HuH-7 (cell line): ENCODE results near the gene MRPL12.
"Not testable (repeated sequence)": the region's sequence is repeated elsewhere in the genome, so short reads cannot be mapped to it uniquely, and the experiment has no call there.

ENCODE experiments used
- DNase-seq: peaks from one replicate; pipeline ENCODE4 v3.0.0; 2011; ENCODE audit warnings: low spot score

The MRPL12 gene

DNA sequence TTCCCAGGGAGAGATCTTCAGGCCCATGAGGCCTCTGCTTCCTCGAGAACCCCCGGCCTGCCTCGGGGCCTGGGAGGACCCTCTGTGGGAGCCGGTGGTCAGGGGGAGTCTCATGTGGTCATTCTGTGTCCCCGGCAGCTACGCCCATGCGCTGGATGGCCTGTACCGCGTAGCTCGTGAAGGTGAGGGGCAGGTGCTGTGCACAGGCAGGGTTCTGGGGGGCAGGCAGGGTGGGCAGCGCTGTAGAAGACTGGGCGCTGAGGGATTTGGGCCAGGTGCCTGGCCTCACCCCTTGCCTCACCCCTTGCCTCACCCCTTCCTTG is 13.5 kb downstream of the MRPL12 start:
- no peak for DNase-seq

DNA sequence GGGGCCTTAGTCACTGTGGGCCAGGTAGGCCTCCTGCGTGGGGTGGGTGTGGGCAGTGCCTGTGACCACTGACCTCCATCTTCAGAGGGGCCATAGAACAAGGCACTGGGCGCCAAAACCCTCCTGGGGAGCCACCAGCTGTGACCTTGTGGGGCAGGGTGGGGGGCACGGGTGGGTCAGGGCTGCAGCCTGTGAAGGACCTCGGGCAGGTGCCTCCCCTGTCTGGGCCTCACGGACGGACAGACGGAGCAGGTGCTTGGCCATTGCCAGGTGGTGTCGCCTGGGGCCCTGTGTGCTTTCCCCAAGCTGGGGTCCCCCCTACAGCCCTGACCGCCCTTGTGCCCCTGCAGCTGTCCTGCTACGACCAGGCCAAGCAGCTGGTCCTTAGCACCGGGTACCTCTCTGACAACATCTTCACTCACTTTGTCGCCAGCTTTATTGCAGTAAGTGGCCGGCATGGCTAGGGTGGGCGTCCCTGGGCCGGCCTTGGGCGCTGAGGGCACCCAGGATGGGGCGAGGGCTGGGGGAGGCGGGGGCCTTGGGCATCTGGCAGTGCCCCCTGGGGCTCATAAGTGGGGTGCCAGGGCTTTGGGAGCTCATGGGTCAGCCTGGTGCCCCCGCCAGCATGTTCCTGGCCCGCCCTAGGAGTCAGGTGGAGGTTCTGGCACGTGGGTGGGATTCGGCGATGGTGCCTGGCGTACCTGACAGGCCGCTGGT is 14.0 kb downstream of the MRPL12 start:
- no peak for DNase-seq

DNA sequence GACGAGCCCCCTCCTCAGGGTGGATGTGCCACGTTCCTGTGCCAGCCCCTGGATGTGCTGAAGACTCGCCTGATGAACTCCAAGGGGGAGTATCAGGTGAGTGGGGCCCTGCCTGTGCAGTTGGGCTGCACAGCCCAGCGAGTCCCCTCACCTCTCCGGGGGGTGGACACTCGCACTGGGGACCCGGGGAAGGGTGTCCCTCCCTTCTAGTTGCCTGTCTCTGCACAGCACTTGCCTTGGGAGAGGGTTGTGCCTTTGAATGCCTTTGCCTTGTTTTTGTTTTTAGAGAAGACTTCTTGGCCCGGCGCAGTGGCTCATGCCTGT is 14.6 kb downstream of the MRPL12 start:
- DNase-seq: no peak

DNA sequence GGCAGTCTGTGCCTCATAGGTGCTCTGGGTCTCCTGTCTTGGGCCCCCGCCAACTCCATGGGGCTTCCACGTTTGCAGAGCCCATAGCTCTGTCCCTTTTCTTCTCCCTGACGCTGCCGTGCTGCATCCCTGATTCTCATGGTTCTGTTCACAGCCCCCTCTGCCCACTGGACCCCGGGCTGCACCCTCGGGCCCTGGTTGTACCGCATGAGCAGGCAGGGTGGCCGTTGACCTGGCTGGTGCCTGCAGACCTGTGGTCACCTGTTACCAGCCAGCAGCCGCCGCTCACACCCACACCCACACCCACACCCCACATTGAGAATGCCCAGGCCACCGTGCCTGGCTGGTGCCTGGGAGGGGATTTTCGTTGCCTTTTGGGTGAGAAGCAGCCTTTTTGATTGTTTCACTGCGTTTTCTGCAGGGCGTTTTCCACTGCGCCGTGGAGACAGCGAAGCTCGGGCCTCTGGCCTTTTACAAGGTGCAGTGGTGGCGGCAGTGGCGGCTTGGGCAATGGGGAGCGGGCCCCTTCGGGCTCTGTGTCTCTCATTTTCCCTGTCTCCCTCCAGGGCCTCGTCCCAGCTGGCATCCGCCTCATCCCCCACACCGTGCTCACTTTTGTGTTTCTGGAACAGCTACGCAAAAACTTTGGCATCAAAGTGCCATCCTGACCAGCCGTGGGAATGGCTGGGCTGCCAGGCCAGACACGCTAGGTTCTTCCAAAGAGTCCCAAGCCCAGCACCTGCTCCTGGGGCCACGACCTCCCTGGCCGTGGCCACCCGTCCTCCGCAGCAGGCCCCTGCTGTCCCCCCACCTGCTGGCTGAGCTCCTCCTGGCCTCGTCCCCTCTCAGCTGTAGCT is 16.5 kb downstream of the MRPL12 start:
- no peak for DNase-seq

DNA sequence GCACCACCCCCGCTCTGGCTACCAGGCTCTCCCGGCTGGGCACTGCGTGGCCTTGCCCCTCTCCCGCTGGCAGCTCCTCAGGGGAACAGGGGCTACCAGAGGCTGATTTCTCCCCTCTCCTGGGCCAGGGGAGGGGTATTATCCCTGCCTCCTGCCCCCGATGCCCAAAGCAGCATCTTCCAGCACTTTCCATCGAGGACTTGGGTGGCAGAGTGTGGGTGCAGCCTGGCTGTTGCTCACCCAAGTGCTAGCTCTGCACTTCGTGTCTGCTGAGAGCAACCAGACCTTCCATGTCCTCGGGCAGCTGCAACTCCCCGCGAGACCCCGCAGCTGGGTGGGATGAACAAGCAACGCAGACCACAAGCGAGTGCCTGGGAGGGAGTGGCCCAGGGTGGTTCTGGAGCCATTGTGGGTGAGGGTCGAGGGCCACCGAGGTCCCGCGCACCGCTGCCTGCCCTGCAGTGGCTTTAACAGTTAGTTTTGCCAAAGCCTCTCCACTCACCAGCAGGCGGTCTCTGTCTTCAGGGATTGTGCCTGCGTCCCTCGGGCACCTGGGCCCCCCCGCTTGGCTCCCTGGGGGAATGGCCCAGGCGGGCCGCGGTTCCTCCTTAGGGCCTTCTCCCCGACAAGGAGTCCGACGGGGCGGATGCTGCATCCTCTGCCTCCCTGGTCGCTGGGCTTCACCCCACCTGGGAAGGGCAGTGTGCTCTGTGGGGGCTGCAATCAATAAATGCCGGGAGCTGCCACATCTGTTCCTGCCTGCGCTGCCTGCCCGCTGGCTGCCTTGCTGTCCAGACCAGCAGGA is 17.3 kb downstream of the MRPL12 start:
- no peak for DNase-seq

DNA sequence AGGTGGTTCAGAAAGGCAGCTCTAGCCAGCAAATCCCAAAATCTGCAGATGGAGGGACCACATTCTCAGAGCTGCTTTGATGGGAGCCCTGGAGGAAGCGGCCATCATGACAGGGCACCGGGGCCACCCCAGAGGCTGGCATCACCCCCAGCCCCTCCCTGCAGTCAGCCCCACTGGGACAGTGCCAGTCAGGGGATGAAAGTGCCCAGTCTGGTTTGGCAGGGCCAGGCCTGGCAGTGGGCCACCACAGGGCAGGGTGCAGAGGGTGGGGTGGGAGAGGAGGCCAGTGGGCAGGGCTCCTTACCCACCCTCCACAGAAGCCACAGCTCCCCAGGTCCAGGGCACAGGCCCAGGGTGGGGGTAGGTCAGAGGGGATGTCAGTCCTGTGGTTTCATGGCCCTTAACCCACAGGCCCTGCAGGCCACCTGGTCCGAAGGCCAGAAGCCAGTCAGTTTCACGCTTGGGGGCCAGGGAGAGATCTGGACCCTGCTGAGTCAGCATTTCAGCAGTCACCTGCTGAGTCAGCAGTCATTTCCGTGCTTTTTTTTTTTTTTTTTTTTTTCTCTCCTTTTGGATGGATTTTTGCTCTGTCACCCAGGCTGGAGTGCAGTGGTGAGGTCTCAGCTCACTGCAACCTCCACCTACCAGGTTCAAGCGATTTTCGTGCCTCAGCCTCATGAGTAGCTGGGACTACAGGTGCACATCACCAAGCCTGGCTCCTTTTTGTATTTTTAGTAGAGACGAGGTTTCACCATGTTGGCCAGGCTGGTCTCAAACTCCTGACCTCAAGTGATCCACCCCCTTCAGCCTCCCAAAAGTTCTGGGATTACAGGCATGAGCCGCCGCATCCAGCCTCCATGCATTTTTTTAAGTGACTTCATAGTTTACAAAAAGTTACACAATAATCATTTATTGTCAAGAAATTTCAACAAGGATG is 19.3 kb downstream of the MRPL12 start:
- no peak for DNase-seq

DNA sequence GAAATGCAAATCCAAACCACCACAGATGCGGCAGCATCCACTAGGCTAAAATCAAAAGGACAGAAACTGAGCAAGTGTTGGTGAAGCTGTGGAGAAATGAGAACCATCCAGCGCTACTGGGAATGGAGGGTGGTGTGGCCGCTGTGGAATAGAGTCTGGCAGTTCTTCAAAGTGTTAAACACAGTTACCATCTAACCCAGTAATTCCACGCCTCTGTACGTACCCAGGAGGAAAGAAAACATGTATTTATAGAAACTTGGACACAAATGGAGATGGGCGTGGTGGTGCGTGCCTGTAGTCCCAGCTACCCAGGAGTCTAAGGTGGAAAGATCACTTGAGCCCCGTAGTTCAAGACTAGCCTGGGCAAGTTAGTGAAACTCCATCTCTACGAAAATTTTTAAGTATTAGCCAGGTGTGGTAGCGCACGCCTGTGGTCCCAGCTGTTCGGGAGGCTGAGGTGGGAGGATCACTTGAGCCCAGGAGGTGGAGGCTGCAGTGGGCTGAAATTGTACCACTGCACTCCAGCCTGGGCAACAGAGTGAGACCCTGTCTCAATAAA is 20.6 kb downstream of the MRPL12 start:
- DNase-seq: no peak

DNA sequence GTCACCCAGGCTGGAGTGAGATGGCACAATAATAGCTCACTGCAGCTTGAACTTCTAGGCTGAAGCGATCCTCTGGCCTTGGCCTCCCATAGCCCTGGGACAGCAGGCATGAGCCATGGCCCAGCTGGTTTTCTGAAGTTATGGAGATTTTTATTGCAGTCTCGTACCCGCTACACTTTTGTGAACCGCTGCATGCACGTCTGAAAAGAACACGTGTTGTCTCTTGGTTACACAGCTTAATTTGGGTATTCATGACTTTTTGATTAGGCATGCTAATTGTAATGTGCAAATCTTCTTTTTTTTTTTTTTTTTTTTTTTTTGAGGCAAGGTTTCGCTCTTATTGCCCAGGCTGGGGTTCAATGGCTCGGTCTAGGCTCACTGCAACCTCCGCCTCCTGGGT is 22.3 kb downstream of the MRPL12 start:
- DNase-seq: no peak

DNA sequence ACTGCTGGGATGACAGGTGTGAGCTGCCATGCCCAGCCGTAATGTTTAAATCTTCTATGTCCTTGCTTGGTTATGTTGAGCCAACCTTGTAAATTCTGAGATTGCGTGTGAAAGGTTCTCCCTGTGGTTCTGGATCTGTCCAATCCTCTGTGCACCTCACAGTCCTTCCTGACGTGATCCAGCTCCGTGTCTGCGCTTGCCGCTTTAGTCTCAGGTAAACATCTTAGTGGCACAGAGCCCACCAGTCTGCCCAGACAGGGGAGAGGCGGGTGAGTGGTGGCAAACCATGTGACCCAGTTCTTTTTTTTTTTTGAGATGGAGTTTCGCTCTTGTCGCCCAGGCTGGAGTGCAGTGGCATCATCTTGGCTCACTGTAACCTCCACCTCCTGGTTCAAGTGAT is 22.8 kb downstream of the MRPL12 start:
- DNase-seq: no peak

DNA sequence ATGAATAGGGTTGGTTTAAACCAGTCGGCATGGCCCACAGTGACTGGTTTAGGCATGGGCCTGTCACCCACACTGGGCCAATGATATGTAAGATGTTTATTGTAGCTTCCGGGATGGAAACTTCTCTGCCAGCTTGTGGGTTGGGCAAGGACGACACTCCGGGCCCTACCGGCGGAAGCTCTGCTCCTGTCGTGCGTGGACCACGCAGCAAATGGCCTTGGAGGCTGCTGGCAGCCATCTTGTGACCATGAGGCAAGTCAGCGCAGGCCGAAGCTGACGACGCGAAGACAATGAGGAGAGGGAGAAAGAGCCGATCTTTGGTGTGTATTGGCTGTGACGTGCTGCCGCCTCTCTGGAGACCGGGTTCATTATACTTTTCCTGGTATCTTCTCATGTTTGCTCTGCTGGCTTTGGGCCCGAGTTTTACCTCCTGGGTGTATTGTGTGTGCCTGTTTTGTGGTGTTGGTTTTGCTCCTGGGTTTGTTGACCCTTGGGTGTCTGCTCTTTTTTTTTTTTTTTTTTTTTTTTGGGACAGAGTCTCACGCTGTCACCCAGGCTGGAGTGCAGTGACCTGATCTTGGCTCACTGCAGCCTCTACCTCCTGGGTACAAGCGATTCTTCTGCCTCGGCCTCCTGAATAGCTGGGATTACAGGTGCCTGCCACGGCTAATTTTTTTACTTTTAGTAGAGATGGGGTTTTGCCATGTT is 24.3 kb downstream of the MRPL12 start:
- no peak for DNase-seq

DNA sequence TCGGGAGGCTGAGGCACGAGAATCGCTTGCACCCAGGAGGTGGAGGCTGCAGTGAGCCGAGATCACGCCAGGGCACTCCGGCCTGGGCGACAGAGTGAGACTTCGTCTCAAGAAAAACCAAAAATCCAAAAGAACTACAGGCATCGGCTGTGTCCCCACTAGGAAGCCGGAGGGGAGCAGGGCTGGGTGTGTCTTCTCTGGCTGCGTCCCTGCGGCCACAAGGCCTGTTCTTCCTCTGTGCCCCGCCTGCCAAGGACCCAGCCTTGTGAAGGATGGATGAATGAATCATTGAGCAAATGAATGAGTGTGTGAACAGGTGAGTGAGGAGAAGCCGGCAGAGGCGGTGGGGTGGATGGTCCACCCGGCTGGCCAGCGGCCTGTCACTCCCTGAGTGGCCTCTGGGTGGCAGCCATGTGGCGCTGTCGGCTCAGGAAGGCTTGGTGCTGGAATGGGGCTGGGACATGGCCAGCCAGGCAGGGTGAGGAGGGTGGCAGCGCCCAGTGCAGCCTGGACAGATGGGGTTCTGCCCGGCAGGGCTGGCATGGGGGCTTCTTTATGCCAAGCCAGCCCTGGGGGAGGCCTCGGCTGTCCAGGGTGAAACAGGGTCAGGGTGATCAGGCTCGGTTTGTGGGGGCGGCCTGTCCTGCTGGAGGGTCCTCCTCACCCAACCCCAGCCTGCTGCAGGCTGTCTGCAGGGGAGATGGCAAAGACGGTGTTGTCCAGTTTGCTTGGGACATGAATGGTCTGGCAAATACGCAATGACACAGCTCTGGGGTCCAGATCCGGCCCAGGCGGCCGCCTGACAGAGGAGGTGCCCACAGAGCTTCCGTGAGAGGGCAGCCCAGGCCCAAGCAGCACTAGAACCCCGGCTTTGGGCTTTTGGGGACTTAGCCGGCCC is 30.6 kb downstream of the MRPL12 start:
- DNase-seq: peak; percentile 99

DNA sequence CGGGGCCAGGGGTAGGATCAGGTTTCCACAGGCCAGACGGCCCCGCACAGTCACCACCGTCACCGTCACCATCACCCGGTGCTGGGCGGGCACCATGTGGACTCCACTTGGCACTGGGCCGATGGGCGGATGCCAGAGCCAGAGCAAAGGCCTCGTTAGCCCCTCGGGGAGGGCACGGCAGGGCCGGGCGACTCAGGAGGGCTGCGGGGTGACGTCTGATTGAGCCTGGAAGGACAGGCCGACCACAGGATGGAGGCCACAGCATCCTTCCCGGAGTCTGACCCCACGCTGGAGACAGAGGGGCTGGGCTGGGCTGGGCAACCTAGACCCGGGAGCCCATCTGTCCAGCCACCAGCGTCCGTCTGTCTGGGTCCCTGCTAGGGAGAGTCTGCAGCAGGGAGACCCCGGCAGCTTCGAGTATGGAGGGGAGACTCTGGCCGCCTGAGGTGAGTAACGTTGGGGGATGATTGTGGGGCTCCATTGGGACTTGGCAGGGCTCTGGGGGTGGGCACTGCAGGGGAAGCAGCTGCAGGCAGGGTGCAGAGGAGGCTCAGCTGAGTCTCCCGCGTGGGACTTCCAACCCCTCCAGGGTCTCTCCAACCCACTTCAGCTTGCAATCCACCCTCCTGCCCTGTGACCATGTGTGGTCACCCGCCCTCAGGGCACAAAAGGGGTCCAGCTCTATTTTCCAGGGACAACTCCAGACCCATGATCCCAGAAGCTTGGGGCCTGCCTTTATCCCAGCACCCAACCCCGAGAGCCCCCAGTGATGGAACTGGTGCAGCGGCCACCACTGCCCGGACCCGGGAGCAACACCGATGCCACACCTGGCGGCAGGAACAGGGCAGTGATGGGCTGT is 31.5 kb downstream of the MRPL12 start:
- DNase-seq: no peak

DNA sequence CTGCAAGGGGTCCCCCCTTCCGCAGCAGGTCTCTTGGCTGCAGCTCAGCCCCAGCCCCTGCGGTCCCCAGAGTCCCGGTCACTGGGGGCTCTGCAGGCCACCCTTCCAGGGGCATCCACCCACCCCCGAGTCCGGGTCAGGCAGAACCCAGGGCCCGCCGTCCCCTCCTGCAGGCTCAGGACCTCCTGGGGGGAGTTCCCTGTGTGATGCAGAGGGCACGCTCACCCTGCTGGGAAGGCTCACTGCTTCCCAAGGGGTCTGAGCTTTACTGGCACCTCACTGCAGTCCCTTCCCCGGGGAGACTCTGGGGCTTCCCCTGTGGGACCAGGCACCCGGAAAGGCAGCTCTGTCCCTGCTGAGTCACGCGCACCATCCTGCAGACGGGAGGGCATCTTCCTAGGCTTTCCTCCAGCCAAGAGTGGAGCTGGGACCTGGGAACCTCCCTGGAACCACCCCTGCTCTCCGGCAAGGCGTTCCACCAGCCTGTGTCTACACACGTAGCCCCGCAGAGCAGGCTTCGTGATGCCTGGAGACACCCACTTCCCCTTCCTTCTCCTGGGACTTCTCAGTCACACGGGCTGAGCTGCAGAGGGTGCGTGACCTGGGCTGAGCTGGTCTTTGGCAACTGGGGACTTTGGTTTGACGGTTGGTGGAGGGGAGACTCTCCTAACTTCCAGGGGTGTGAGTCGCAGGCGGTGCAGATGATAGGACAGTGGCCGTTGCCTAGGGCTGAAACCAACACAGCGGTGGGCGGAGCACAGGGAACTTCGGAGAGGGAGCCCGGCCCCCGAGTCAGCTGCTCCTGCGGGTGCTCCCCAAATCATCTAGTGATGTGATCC is 32.3 kb downstream of the MRPL12 start:
- DNase-seq: peak; percentile 48

DNA sequence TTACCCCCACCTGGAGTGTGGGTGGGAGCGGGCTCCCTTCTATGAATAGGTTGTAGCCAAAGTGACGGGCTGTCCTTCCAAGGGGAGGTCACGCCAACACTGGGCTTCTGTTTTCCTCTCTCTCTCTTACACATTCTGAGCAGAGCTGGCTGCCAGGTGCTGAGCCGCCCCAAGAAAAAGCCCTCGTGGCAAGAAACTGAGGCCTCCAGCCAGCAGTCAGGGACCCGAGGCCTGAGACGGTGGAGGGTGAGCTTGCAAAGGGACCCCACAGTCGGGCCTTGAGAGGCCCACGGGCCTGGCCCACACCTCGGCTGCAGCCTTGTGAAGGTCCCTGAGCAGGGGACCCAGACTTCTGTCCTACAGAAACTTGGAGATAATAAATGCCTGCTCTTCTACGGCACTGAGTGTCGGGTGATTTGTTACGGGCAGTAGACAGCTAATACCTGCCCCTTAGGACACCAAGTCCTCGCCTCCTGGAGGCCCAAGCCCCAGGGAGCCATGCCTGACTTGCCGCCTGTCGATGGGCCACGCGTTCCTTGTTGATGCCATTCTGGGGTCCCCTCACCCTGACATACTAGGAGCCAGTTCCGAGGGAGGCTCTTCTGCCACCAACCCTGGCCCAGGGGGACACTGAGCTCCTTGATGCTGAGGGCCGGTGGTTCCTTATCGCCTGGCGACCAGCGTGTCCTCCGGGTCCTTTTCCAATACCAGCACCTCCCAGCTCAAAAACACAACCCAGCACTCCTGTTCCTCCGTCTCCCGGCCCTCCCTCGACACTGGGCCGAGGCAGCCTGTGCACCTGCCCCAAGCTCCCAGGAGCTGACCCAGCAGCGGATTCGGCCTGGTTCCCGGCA is 35.0 kb downstream of the MRPL12 start:
- DNase-seq: no peak

DNA sequence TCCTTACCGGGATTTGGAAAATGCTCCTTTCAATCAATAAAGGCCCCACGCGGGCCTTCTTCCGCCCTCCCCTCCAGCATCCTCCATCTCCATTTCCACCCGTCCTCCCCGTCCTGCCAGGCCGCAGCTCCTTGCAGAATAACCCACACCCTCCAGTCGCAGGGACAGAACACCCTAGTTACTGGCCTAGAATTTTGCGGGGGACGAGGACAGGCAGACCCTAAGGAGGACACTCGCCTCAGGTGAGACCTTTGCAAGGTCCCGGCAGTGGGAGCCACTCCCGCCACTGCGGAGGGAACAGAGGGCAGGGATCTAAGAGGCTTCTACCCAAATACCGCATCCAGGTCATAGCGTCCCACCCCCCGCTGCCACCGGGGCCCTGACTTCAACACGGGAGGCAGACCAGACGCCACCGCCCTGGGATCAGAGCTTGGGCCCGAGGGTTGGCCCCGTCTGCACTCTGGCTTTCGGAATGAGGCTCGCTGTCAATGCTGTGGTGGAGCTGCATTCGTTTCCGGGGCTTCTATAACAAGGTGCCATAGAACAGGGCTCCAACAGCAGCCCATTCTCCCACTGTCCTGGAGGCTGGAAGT is 35.7 kb downstream of the MRPL12 start:
- no peak for DNase-seq

DNA sequence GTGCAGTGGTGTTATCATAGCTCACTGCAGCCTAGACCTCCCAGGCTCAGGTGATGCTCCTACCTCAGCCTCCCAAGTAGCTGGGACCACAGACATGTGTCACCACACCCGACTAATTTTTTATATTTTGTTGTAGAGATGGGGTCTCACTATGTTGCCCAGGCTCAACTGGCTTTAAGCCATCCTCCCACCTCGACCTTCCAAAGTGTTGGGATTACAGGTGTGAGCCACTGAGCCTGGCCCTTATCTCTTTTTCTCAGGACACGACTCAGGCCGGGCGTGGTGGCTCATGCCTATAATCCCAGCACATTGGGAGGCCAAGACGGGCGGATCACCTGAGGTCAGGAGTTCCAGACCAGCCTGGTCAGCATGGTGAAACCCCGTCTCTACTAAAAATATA is 36.4 kb downstream of the MRPL12 start:
- not testable (repeated sequence) for DNase-seq
